A549 (cell line): Measurements from ENCODE around the gene THTPA.

Experiments
- CTCF ChIP-seq: fragments of >200 bp; sonication (Bioruptor Twin); formaldehyde crosslinking; IDR thresholded peaks from 3 replicates; pipeline ENCODE4 v1.5.1; 2016
- FOSB ChIP-seq: fragments of 250-450 bp; sonication (Bioruptor Pico); IDR thresholded peaks from 2 replicates; pipeline ENCODE4 v1.5.0; 2020; ENCODE audit warnings: mild to moderate bottlenecking, moderate library complexity
- JUN ChIP-seq, 2 experiments: fragments of >200 bp; sonication (Bioruptor Twin); formaldehyde crosslinking; IDR thresholded peaks; 2 replicates in 1 of 2; 3 replicates in 1 of 2; pipeline ENCODE4 v1.6.1; 2016 to 2017
- RAD21 ChIP-seq, 2 experiments: fragments of >200 bp in 1 of 2; sonication (Bioruptor Twin) in 1 of 2; formaldehyde crosslinking in 1 of 2; IDR thresholded peaks in 1 of 2; conservative IDR thresholded peaks in 1 of 2; 2 replicates in 1 of 2; 3 replicates in 1 of 2; pipeline ENCODE4 v1.6.1; 2012 to 2018; ENCODE audit warnings: inconsistent platforms in 1 of 2
- RARB ChIP-seq: fragments of 250-450 bp; sonication (Bioruptor Pico); IDR thresholded peaks from 2 replicates; pipeline ENCODE4 v1.8.0; 2021; ENCODE audit warnings: mild to moderate bottlenecking, moderate library complexity
- RFX5 ChIP-seq: fragments of 450-650 bp; IDR thresholded peaks from 2 replicates; pipeline ENCODE4 v1.7.1; 2014; ENCODE audit warnings: antibody characterized with exemption, mild to moderate bottlenecking, moderate library complexity

GRCh38 chr14:23563473-23564180, 7.6 kb downstream of the THTPA start:
- TF ChIP-seq JUN (IDR thresholded peaks at IDR 0.05) (no peak), RAD21 (conservative IDR thresholded peaks at IDR 0.05 in 1 of 2, IDR thresholded peaks at IDR 0.05 in 1 of 2) (no peak), CTCF (no peak), FOSB (CRISPR knock-in tag) (no peak), RFX5 (no peak), RARB (CRISPR knock-in tag) (no peak)
